Stimulated activated CD4-positive, alpha-beta T cell treated with anti-CD3 and anti-CD28 coated beads, Interleukin-4, amount 100 ng/mL, for 1 hour (primary cell): ENCODE results near the gene OSM.
A peak's percentile ranks its signal among the peaks of the same experiment; 100 is the strongest.

Experiments
- DNase-seq: peaks from one replicate; pipeline ENCODE4 v3.0.0-alpha.2; 2020

Gene OSM

GRCh38 chr22:30297276-30297990 is 30.8 kb upstream of the OSM start:
- DNase-seq: no peak

- DNase-seq: no peak
Measured at GRCh38 chr22:30296833-30297232, 30.2 kb upstream of the OSM start.

GRCh38 chr22:30296324-30296723 is 29.7 kb upstream of the OSM start:
- DNase-seq: no peak

- DNase-seq: no peak
Measured at GRCh38 chr22:30295576-30295975, 28.9 kb upstream of the OSM start.

GRCh38 chr22:30294830-30295229 is 28.2 kb upstream of the OSM start:
- DNase-seq: no peak

GRCh38 chr22:30294066-30294465 is 27.4 kb upstream of the OSM start:
- no peak for DNase-seq

GRCh38 chr22:30293026-30293425 is 26.4 kb upstream of the OSM start:
- no peak for DNase-seq

- DNase-seq: no peak
Measured at GRCh38 chr22:30292069-30292970, 25.7 kb upstream of the OSM start.

GRCh38 chr22:30291058-30291892 is 24.6 kb upstream of the OSM start:
- DNase-seq: no peak

- no peak for DNase-seq
Measured at GRCh38 chr22:30290342-30291057, 23.8 kb upstream of the OSM start.

GRCh38 chr22:30289980-30290313 is 23.3 kb upstream of the OSM start:
- DNase-seq: no peak

- peak; percentile 87 for DNase-seq
Measured at GRCh38 chr22:30289141-30289979, 22.7 kb upstream of the OSM start, which contains the start of gene CASTOR1. Gene CASTOR1 (minus strand): TSS chr22:30289505. CDS start chr22:30289497, 8 bp downstream.

GRCh38 chr22:30288419-30289140 is 21.9 kb upstream of the OSM start:
- DNase-seq: no peak

- peak; percentile 89 for DNase-seq
Measured at GRCh38 chr22:30287648-30288418, 21.2 kb upstream of the OSM start.

GRCh38 chr22:30286813-30287647 is 20.4 kb upstream of the OSM start:
- peak; percentile 88 for DNase-seq

GRCh38 chr22:30286331-30286730 is 19.7 kb upstream of the OSM start:
- no peak for DNase-seq

- no peak for DNase-seq
Measured at GRCh38 chr22:30285846-30286200, 19.2 kb upstream of the OSM start.

GRCh38 chr22:30285176-30285845 is 18.7 kb upstream of the OSM start:
- no peak for DNase-seq

GRCh38 chr22:30284666-30285065 is 18.0 kb upstream of the OSM start:
- DNase-seq: no peak
